Measurements from ENCODE around the gene PPEF1.
"Not testable (repeated sequence)": the region's sequence is repeated elsewhere in the genome, so short reads cannot be mapped to it uniquely, and the experiment has no call there.

PPEF1 gene

GRCh38 chrX:18725310-18725943 lies 18.0 kb downstream of the PPEF1 start:
- ATAC-seq (ENCODE audit: low read depth): no peak
- no peak overlapping the region for H3K4me3 Mint-ChIP-seq
- no peak overlapping the region for H3K27ac Mint-ChIP-seq
- DNase-seq (ENCODE audit: low spot score in 2 of 2): no peak
- peaks cover 2% of the 10 kb centered on the region for H3K4me1 Mint-ChIP-seq
- no peaks in the 10 kb centered on the region for H3K27me3 Mint-ChIP-seq
- no peaks in the 10 kb centered on the region for H3K36me3 Mint-ChIP-seq
- peaks cover 2% of the 10 kb centered on the region for H3K9me3 Mint-ChIP-seq

GRCh38 chrX:18733287-18733686 lies 25.8 kb downstream of the PPEF1 start:
- Mint-ChIP-seq H3K27ac (no peak overlapping the region), H3K4me1 (no peaks in the 10 kb centered on the region), H3K27me3 (no peaks in the 10 kb centered on the region), H3K36me3 (no peaks in the 10 kb centered on the region), H3K4me3 (no peak overlapping the region), H3K9me3 (peaks cover 2% of the 10 kb centered on the region)
- DNase-seq (ENCODE audit: low spot score in 2 of 2): no peak
- ATAC-seq (ENCODE audit: low read depth): no peak

GRCh38 chrX:18739609-18740008 lies 32.2 kb downstream of the PPEF1 start:
- H3K27ac Mint-ChIP-seq, H3K4me3 Mint-ChIP-seq: not testable (repeated sequence)

GRCh38 chrX:18748499-18748898 lies 41.1 kb downstream of the PPEF1 start:
- H3K4me1 Mint-ChIP-seq: no peaks in the 10 kb centered on the region
- H3K4me3 Mint-ChIP-seq: no peak overlapping the region
- ATAC-seq (ENCODE audit: low read depth) (no peak), DNase-seq (ENCODE audit: low spot score in 2 of 2) (no peak)
- H3K27ac Mint-ChIP-seq: no peak overlapping the region
- H3K9me3 Mint-ChIP-seq: peaks cover 1% of the 10 kb centered on the region
- H3K27me3 Mint-ChIP-seq: no peaks in the 10 kb centered on the region
- no peaks in the 10 kb centered on the region for H3K36me3 Mint-ChIP-seq

More at GRCh38 chrX:18739609-18740008, 32.2 kb downstream of the PPEF1 start:
- not testable (repeated sequence) for DNase-seq (ENCODE audit: low spot score in 2 of 2); ATAC-seq (ENCODE audit: low read depth); H3K4me1 Mint-ChIP-seq; H3K36me3 Mint-ChIP-seq; H3K27me3 Mint-ChIP-seq; H3K9me3 Mint-ChIP-seq

- Mint-ChIP-seq H3K9me3 (peaks cover 1% of the 10 kb centered on the region), H3K27ac (no peak overlapping the region), H3K4me3 (no peak overlapping the region), H3K4me1 (no peaks in the 10 kb centered on the region), H3K36me3 (peaks cover 2% of the 10 kb centered on the region), H3K27me3 (peaks cover 2% of the 10 kb centered on the region)
- DNase-seq (ENCODE audit: low spot score in 2 of 2) (no peak), ATAC-seq (ENCODE audit: low read depth) (no peak)
Observed at GRCh38 chrX:18753631-18754030, 46.2 kb downstream of the PPEF1 start.

DNA sequence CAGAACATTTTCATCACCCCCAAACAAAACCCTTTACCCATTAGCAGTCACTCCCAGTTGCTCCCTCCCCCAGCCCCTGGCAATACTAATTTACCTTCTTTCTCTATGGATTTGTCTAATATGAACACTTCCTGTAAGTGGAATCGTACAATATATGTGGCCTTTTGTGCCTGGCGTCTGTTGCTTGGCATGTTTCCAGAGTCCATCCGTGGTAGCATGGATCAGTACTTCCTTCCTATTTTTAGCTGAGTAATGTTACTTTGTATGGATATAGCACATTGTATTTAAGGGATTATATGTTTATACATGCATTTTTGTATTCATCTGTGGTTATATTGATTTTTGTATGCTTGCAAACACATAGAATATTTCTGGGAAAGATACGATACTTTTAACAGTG lies 48.2 kb downstream of the PPEF1 start:
- Mint-ChIP-seq H3K36me3 (peaks cover 2% of the 10 kb centered on the region), H3K27me3 (peaks cover 2% of the 10 kb centered on the region), H3K9me3 (peaks cover 1% of the 10 kb centered on the region), H3K4me1 (no peaks in the 10 kb centered on the region), H3K4me3 (no peak overlapping the region), H3K27ac (no peak overlapping the region)
- DNase-seq (ENCODE audit: low spot score in 2 of 2) (no peak), ATAC-seq (ENCODE audit: low read depth) (no peak)

DNA sequence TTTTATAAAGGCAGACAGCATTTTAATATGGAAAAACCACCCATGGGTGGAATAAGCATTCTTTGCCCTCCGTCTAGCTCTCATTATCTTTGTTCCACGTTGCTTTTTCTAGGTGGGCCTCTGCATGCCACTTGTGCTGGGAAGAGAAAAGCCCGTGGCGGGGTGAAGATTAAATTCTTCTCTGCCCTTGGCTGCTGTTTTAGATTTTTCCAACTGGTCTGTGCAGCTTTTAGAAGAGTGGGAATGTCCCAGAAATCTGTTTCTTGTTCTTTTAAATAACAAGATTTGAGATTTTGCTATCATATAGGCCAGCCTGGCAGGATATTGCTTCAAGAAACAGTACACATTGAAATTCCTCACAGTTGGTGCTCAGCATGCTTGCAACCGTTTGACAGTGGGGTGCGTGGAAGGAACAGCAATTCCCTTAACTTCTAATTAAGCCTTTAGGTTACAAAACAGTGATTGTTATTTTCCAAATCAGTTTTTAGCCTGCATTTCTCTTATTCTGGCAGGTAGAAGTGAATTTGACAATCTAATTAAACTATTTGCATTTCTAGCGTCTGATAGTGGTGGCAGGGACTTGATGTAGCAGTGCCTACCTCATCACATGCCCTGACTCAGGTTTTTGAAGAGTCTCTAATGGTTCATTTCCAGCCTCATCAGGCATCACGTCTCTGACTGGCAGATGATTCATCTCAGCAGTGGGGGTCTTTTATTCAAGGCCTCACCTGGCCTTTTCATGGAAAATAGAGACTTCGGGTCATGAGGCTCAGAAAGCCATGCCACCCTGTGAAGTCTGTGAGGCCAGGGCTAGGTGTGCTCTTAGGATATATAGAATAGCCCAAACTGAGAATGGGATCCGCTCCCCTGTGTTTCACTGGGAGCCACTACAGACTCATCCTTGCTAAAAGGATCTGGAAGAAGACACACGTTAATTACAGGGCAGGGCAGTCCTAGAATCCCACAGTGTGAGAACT lies 50.8 kb downstream of the PPEF1 start:
- Mint-ChIP-seq H3K9me3 (no peaks in the 10 kb centered on the region), H3K27me3 (peaks cover 2% of the 10 kb centered on the region), H3K4me1 (no peaks in the 10 kb centered on the region), H3K36me3 (peaks cover 2% of the 10 kb centered on the region), H3K4me3 (no peak overlapping the region), H3K27ac (no peak overlapping the region)
- ATAC-seq (ENCODE audit: low read depth): no peak
- no peak for DNase-seq (ENCODE audit: low spot score in 2 of 2)

GRCh38 chrX:18761750-18762149 lies 54.3 kb downstream of the PPEF1 start:
- peaks cover 2% of the 10 kb centered on the region for H3K36me3 Mint-ChIP-seq
- no peak overlapping the region for H3K4me3 Mint-ChIP-seq
- no peak for DNase-seq (ENCODE audit: low spot score in 2 of 2)
- no peaks in the 10 kb centered on the region for H3K9me3 Mint-ChIP-seq
- H3K27me3 Mint-ChIP-seq: peaks cover 6% of the 10 kb centered on the region
- ATAC-seq (ENCODE audit: low read depth): no peak
- no peaks in the 10 kb centered on the region for H3K4me1 Mint-ChIP-seq
- no peak overlapping the region for H3K27ac Mint-ChIP-seq

- not testable (repeated sequence) for H3K27me3 Mint-ChIP-seq; H3K36me3 Mint-ChIP-seq; H3K27ac Mint-ChIP-seq; ATAC-seq (ENCODE audit: low read depth); DNase-seq (ENCODE audit: low spot score in 2 of 2); H3K4me1 Mint-ChIP-seq; H3K4me3 Mint-ChIP-seq; H3K9me3 Mint-ChIP-seq
Observed at GRCh38 chrX:18763106-18763505, 55.7 kb downstream of the PPEF1 start.

DNA sequence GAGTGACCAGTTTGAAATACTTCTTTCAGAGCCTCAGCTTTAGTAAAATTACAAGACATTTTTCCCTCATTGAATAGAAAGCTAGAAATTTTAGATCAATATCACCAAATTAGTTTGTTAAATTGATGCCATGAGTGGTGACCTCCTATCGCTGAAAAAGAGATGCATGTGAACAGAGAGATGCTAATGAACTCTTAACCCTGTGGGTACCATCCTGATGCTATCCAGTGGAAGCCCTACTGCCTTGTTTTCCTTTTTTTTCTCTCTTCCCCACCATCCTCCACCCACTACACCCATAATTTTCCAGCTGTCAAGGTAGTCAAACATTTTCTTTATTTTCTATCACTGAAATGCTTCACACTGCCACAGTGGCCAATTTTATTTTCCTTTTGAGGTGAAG lies 61.9 kb downstream of the PPEF1 start:
- H3K27ac Mint-ChIP-seq: no peak overlapping the region
- peaks cover 3% of the 10 kb centered on the region for H3K9me3 Mint-ChIP-seq
- DNase-seq (ENCODE audit: low spot score in 2 of 2): no peak
- no peaks in the 10 kb centered on the region for H3K4me1 Mint-ChIP-seq
- no peak overlapping the region for H3K4me3 Mint-ChIP-seq
- ATAC-seq (ENCODE audit: low read depth): no peak
- H3K36me3 Mint-ChIP-seq: peaks cover 2% of the 10 kb centered on the region
- H3K27me3 Mint-ChIP-seq: no peaks in the 10 kb centered on the region

- Mint-ChIP-seq H3K27me3 (no peaks in the 10 kb centered on the region), H3K9me3 (peaks cover 5% of the 10 kb centered on the region), H3K4me1 (no peaks in the 10 kb centered on the region), H3K4me3 (no peak overlapping the region), H3K36me3 (peaks cover 2% of the 10 kb centered on the region), H3K27ac (no peak overlapping the region)
- DNase-seq (ENCODE audit: low spot score in 2 of 2): no peak
- ATAC-seq (ENCODE audit: low read depth): no peak
Observed at GRCh38 chrX:18769812-18770573, 62.5 kb downstream of the PPEF1 start.

GRCh38 chrX:18789916-18790315 lies 82.5 kb downstream of the PPEF1 start:
- H3K27me3 Mint-ChIP-seq: no peaks in the 10 kb centered on the region
- no peaks in the 10 kb centered on the region for H3K36me3 Mint-ChIP-seq
- H3K9me3 Mint-ChIP-seq: no peaks in the 10 kb centered on the region
- H3K4me1 Mint-ChIP-seq: no peaks in the 10 kb centered on the region
- no peak for ATAC-seq (ENCODE audit: low read depth)
- DNase-seq (ENCODE audit: low spot score in 2 of 2): no peak
- no peak overlapping the region for H3K27ac Mint-ChIP-seq
- H3K4me3 Mint-ChIP-seq: no peak overlapping the region

GRCh38 chrX:18792828-18793227 lies 85.4 kb downstream of the PPEF1 start:
- Mint-ChIP-seq H3K4me3 (no peak overlapping the region), H3K4me1 (no peaks in the 10 kb centered on the region), H3K9me3 (no peaks in the 10 kb centered on the region), H3K27me3 (no peaks in the 10 kb centered on the region), H3K27ac (no peak overlapping the region), H3K36me3 (no peaks in the 10 kb centered on the region)
- DNase-seq (ENCODE audit: low spot score in 2 of 2) (no peak), ATAC-seq (ENCODE audit: low read depth) (no peak)

- H3K9me3 Mint-ChIP-seq: no peaks in the 10 kb centered on the region
- H3K4me1 Mint-ChIP-seq: no peaks in the 10 kb centered on the region
- ATAC-seq (ENCODE audit: low read depth) (no peak), DNase-seq (ENCODE audit: low spot score in 2 of 2) (no peak)
- H3K4me3 Mint-ChIP-seq: no peak overlapping the region
- H3K27me3 Mint-ChIP-seq: no peaks in the 10 kb centered on the region
- no peaks in the 10 kb centered on the region for H3K36me3 Mint-ChIP-seq
- H3K27ac Mint-ChIP-seq: no peak overlapping the region
Observed at GRCh38 chrX:18793601-18794089, 86.2 kb downstream of the PPEF1 start.
